Measurements from ENCODE around the gene DNAH2. TPM values are rescaled to one million over a fixed set of nuclear protein-coding genes. Genes with fewer than 3 reads are reported as not detected.
A peak's percentile ranks its signal among the peaks of the same experiment; 100 is the strongest.

The DNAH2 gene
- total RNA-seq, 1 experiment from 2014 or later = 0.13 TPM

DNA sequence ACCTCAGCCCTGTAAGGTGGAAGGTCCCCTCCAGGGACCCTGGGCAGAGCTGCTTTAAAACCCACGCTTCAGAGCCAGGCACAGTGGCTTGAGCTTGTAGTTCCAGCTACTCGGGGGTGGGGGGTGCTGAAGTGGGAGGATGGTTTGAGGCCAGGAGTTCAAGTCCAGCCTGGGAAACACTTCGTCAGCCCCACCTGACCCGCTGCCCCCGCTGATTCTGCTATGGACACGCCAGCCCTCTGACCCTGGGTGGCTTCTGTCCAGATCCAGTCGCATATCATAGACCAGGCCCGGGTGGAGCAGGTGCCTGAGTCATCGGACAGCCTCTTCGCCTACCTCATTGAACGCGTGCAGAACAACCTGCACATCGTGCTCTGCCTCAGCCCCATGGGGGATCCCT lies 81.3 kb downstream of the DNAH2 start:
- Histone ChIP-seq H3K4me3 (ENCODE audit: low read depth in 2 of 2, low read length in 2 of 2) (no peak overlapping the region), H3K9me3 (ENCODE audit: control insufficient read depth, insufficient read depth, low read depth, low read length) (no peaks in the 10 kb centered on the region), H3K4me1 (ENCODE audit: control insufficient read depth, insufficient read depth, low read length) (no peaks in the 10 kb centered on the region; the same call in 1 of the 2 replicates), H3K36me3 (ENCODE audit: control insufficient read depth, insufficient read depth, low read length) (no peaks in the 10 kb centered on the region), H3K27ac (ENCODE audit: low read length) (no peak overlapping the region), H3K27me3 (ENCODE audit: control insufficient read depth, insufficient read depth, low read length) (no peaks in the 10 kb centered on the region)
- BruUV-seq (replicated peaks) = no TSS peak
- TF ChIP-seq, protein P1, sequence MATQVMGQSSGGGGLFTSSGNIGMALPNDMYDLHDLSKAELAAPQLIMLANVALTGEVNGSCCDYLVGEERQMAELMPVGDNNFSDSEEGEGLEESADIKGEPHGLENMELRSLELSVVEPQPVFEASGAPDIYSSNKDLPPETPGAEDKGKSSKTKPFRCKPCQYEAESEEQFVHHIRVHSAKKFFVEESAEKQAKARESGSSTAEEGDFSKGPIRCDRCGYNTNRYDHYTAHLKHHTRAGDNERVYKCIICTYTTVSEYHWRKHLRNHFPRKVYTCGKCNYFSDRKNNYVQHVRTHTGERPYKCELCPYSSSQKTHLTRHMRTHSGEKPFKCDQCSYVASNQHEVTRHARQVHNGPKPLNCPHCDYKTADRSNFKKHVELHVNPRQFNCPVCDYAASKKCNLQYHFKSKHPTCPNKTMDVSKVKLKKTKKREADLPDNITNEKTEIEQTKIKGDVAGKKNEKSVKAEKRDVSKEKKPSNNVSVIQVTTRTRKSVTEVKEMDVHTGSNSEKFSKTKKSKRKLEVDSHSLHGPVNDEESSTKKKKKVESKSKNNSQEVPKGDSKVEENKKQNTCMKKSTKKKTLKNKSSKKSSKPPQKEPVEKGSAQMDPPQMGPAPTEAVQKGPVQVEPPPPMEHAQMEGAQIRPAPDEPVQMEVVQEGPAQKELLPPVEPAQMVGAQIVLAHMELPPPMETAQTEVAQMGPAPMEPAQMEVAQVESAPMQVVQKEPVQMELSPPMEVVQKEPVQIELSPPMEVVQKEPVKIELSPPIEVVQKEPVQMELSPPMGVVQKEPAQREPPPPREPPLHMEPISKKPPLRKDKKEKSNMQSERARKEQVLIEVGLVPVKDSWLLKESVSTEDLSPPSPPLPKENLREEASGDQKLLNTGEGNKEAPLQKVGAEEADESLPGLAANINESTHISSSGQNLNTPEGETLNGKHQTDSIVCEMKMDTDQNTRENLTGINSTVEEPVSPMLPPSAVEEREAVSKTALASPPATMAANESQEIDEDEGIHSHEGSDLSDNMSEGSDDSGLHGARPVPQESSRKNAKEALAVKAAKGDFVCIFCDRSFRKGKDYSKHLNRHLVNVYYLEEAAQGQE (IDR thresholded peaks at IDR 0.05; ENCODE audit: insufficient read depth in 1 of 2, low read depth in 2 of 2, low read length in 1 of 2) = no peak
- TF ChIP-seq SIN3A (IDR thresholded peaks at IDR 0.05; ENCODE audit: borderline replicate concordance, insufficient read depth, low read depth, low read length) (no peak), TCF7L2 (IDR thresholded peaks at IDR 0.05; ENCODE audit: low read depth, low read length) (no peak), POLR2AphosphoS5 (IDR thresholded peaks at IDR 0.05; ENCODE audit: low read depth, low read length) (no peak)
- TF ChIP-seq, protein P2, sequence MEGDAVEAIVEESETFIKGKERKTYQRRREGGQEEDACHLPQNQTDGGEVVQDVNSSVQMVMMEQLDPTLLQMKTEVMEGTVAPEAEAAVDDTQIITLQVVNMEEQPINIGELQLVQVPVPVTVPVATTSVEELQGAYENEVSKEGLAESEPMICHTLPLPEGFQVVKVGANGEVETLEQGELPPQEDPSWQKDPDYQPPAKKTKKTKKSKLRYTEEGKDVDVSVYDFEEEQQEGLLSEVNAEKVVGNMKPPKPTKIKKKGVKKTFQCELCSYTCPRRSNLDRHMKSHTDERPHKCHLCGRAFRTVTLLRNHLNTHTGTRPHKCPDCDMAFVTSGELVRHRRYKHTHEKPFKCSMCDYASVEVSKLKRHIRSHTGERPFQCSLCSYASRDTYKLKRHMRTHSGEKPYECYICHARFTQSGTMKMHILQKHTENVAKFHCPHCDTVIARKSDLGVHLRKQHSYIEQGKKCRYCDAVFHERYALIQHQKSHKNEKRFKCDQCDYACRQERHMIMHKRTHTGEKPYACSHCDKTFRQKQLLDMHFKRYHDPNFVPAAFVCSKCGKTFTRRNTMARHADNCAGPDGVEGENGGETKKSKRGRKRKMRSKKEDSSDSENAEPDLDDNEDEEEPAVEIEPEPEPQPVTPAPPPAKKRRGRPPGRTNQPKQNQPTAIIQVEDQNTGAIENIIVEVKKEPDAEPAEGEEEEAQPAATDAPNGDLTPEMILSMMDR (IDR thresholded peaks at IDR 0.05) = no peak
- intact Hi-C loops (cut with micrococcal nuclease; ENCODE audit: unreplicated experiment) = no loop called here
- ChIA-PET POLR2A (no interaction called here), CTCF (interaction anchor here (0.6 kb wide), 1 partner anchor 247 kb away, joined by 3 read pairs; no protein-coding TSS in a partner anchor)
- DNase-seq (ENCODE audit: low read depth, low spot score) = no peak
- in situ Hi-C loops (cut with HindIII; ENCODE audit: low pct_unique_long_range_greater_than_20kb, low sequenced_read_pairs) = no loop called here
- ATAC-seq = no peak

DNA sequence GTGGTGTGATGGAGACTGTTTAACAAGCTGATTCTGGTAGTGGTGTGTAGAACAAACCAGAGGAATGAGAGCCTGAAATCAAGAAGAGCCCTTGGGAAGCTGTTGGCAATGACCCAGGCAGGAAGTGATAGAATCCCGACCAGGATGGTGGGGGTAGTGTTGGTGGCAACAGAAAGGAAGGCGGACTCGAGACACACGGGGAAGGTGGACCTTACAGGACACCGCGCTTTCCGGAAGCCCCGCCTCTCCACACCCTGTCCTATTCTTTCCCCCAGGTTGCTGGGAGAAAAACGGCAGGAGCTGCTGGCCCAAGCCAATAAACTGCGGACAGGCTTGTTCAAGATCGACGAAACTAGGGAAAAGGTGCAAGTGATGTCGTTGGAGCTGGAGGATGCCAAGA lies 86.4 kb downstream of the DNAH2 start:
- no TSS peak for BruUV-seq (replicated peaks)
- TF ChIP-seq, protein P2 (IDR thresholded peaks at IDR 0.05) = no peak
- TF ChIP-seq TCF7L2 (IDR thresholded peaks at IDR 0.05; ENCODE audit: low read depth, low read length) = no peak
- no peak for TF ChIP-seq SIN3A (IDR thresholded peaks at IDR 0.05; ENCODE audit: borderline replicate concordance, insufficient read depth, low read depth, low read length)
- TF ChIP-seq, protein P1 (IDR thresholded peaks at IDR 0.05; ENCODE audit: insufficient read depth in 1 of 2, low read depth in 2 of 2, low read length in 1 of 2) = no peak
- TF ChIP-seq POLR2AphosphoS5 (IDR thresholded peaks at IDR 0.05; ENCODE audit: low read depth, low read length) = no peak
- in situ Hi-C loops (cut with HindIII; ENCODE audit: low pct_unique_long_range_greater_than_20kb, low sequenced_read_pairs) = no loop called here
- Histone ChIP-seq H3K27me3 (ENCODE audit: control insufficient read depth, insufficient read depth, low read length) (no peaks in the 10 kb centered on the region), H3K4me1 (ENCODE audit: control insufficient read depth, insufficient read depth, low read length) (no peaks in the 10 kb centered on the region; the same call in 1 of the 2 replicates), H3K36me3 (ENCODE audit: control insufficient read depth, insufficient read depth, low read length) (no peaks in the 10 kb centered on the region), H3K27ac (ENCODE audit: low read length) (no peak overlapping the region), H3K9me3 (ENCODE audit: control insufficient read depth, insufficient read depth, low read depth, low read length) (no peaks in the 10 kb centered on the region), H3K4me3 (ENCODE audit: low read depth in 2 of 2, low read length in 2 of 2) (no peak overlapping the region)
- ChIA-PET CTCF (interaction anchor here (0.6 kb wide), 1 partner anchor 426 kb away, joined by 4 read pairs; no protein-coding TSS in a partner anchor), POLR2A (no interaction called here)
- peak; percentile 60; the same call in 1 of the 2 replicates for ATAC-seq
- intact Hi-C loops (cut with micrococcal nuclease; ENCODE audit: unreplicated experiment) = no loop called here
- DNase-seq (ENCODE audit: low read depth, low spot score) = no peak
